MG63 (cell line): ENCODE data around the gene ATP5F1D. TPM values are rescaled to one million over a fixed set of nuclear protein-coding genes. Genes with fewer than 3 reads are reported as not detected.

Source experiments
- DNase-seq: peaks from one replicate; pipeline ENCODE4 v3.0.0-alpha.2; 2020
- H3K27me3 ChIP-seq: fragments of 250-450 bp; sonication (Bioruptor Pico); 2 replicates; pipeline ENCODE4 v1.5.1; 2020; ENCODE audit warnings: mild to moderate bottlenecking, moderate library complexity
- H3K36me3 ChIP-seq: fragments of 250-450 bp; sonication (Bioruptor Pico); 2 replicates; pipeline ENCODE4 v1.5.1; 2020; ENCODE audit warnings: mild to moderate bottlenecking, moderate library complexity
- H3K4me3 ChIP-seq: fragments of 250-450 bp; sonication (Bioruptor Pico); 2 replicates; pipeline ENCODE4 v1.5.1; 2020; ENCODE audit warnings: mild to moderate bottlenecking, moderate library complexity
- H3K9me3 ChIP-seq: fragments of 250-450 bp; sonication (Bioruptor Pico); 2 replicates; pipeline ENCODE4 v1.5.1; 2020; ENCODE audit warnings: mild to moderate bottlenecking, moderate library complexity
- total RNA-seq: library from RNA; depleted of rRNA; stranded (reverse); fragments of >200 nt; shearing (Covaris generic); gene quantifications from 2 replicates; pipeline ENCODE4 v1.2.3, GENCODE V29; 2014; ENCODE audit warnings: low replicate concordance

Gene ATP5F1D
- total RNA-seq, 1 experiment from 2014 or later: 33.8 TPM

GRCh38 chr19:1228161-1228957 is 13.2 kb upstream of the ATP5F1D start:
- Histone ChIP-seq H3K4me3 (no peak overlapping the region), H3K9me3 (no peaks in the 10 kb centered on the region), H3K27me3 (no peaks in the 10 kb centered on the region), H3K36me3 (no peaks in the 10 kb centered on the region)
- DNase-seq: no peak

- no peaks in the 10 kb centered on the region for H3K27me3 ChIP-seq
- no peaks in the 10 kb centered on the region for H3K9me3 ChIP-seq
- H3K4me3 ChIP-seq: no peak overlapping the region
- DNase-seq: no peak
- H3K36me3 ChIP-seq: no peaks in the 10 kb centered on the region
These were observed 12.3 kb upstream of the ATP5F1D start for GRCh38 chr19:1229056-1229923.

GRCh38 chr19:1229924-1230782 is 11.4 kb upstream of the ATP5F1D start:
- H3K36me3 ChIP-seq: no peaks in the 10 kb centered on the region
- no peak for DNase-seq
- no peaks in the 10 kb centered on the region for H3K27me3 ChIP-seq
- H3K9me3 ChIP-seq: no peaks in the 10 kb centered on the region
- no peak overlapping the region for H3K4me3 ChIP-seq

- DNase-seq: no peak
- no peak overlapping the region for H3K4me3 ChIP-seq
- no peaks in the 10 kb centered on the region for H3K36me3 ChIP-seq
- H3K27me3 ChIP-seq: no peaks in the 10 kb centered on the region
- H3K9me3 ChIP-seq: no peaks in the 10 kb centered on the region
These were observed 10.6 kb upstream of the ATP5F1D start for GRCh38 chr19:1230783-1231489.

- H3K4me3 ChIP-seq: no peak overlapping the region
- DNase-seq: no peak
- H3K36me3 ChIP-seq: no peaks in the 10 kb centered on the region
- no peaks in the 10 kb centered on the region for H3K27me3 ChIP-seq
- no peaks in the 10 kb centered on the region for H3K9me3 ChIP-seq
These were observed 9.6 kb upstream of the ATP5F1D start for GRCh38 chr19:1231729-1232637.

GRCh38 chr19:1232652-1233072 is 8.9 kb upstream of the ATP5F1D start:
- no peak for DNase-seq
- no peaks in the 10 kb centered on the region for H3K36me3 ChIP-seq
- H3K27me3 ChIP-seq: no peaks in the 10 kb centered on the region
- H3K9me3 ChIP-seq: no peaks in the 10 kb centered on the region
- no peak overlapping the region for H3K4me3 ChIP-seq

GRCh38 chr19:1233115-1233667 is 8.4 kb upstream of the ATP5F1D start:
- H3K4me3 ChIP-seq: no peak overlapping the region
- no peaks in the 10 kb centered on the region for H3K9me3 ChIP-seq
- no peak for DNase-seq
- no peaks in the 10 kb centered on the region for H3K36me3 ChIP-seq
- no peaks in the 10 kb centered on the region for H3K27me3 ChIP-seq

- H3K4me3 ChIP-seq: no peak overlapping the region
- no peaks in the 10 kb centered on the region for H3K27me3 ChIP-seq
- H3K9me3 ChIP-seq: no peaks in the 10 kb centered on the region
- DNase-seq: no peak
- no peaks in the 10 kb centered on the region for H3K36me3 ChIP-seq
These were observed 7.2 kb upstream of the ATP5F1D start for GRCh38 chr19:1234051-1234954.

GRCh38 chr19:1234955-1235380 is 6.6 kb upstream of the ATP5F1D start:
- DNase-seq: no peak
- Histone ChIP-seq H3K36me3 (no peaks in the 10 kb centered on the region), H3K4me3 (no peak overlapping the region), H3K27me3 (no peaks in the 10 kb centered on the region), H3K9me3 (no peaks in the 10 kb centered on the region)

GRCh38 chr19:1235625-1236538 is 5.7 kb upstream of the ATP5F1D start:
- H3K36me3 ChIP-seq: no peaks in the 10 kb centered on the region
- no peak overlapping the region for H3K4me3 ChIP-seq
- H3K27me3 ChIP-seq: no peaks in the 10 kb centered on the region
- no peaks in the 10 kb centered on the region for H3K9me3 ChIP-seq
- no peak for DNase-seq

GRCh38 chr19:1236576-1236975 is 5.0 kb upstream of the ATP5F1D start:
- peak overlapping the region; percentile 54 for H3K4me3 ChIP-seq
- no peak for DNase-seq
- H3K36me3 ChIP-seq: no peaks in the 10 kb centered on the region
- H3K27me3 ChIP-seq: no peaks in the 10 kb centered on the region
- no peaks in the 10 kb centered on the region for H3K9me3 ChIP-seq

- Histone ChIP-seq H3K27me3 (no peaks in the 10 kb centered on the region), H3K4me3 (peak overlapping the region; percentile 54), H3K36me3 (no peaks in the 10 kb centered on the region), H3K9me3 (no peaks in the 10 kb centered on the region)
- no peak for DNase-seq
These were observed 4.4 kb upstream of the ATP5F1D start for GRCh38 chr19:1237027-1237659.

- peak; percentile 52 for DNase-seq
- no peaks in the 10 kb centered on the region for H3K27me3 ChIP-seq
These were observed 3.7 kb upstream of the ATP5F1D start, which contains the start of gene CBARP for GRCh38 chr19:1237754-1238368. Gene CBARP (minus strand): TSS chr19:1238005. CDS start chr19:1236100, 1,905 bp downstream.

More at GRCh38 chr19:1237754-1238368, 3.7 kb upstream of the ATP5F1D start, which contains the start of gene CBARP:
- Histone ChIP-seq H3K9me3 (no peaks in the 10 kb centered on the region), H3K36me3 (no peaks in the 10 kb centered on the region), H3K4me3 (peak within 1 kb of the TSS; percentile 54)
